H9 (cell line): ENCODE measurements around the gene BFSP1. TPM values are rescaled to one million over a fixed set of nuclear protein-coding genes. Genes with fewer than 3 reads are reported as not detected.

Source experiments
- DNase-seq: peaks from one replicate; pipeline ENCODE4 v3.0.0-alpha.2; 2017
- H2AFZ ChIP-seq: one replicate; pipeline ENCODE4 v1.6.1; 2013; ENCODE audit warnings: mild to moderate bottlenecking, low read length, control low read depth, moderate library complexity
- H2AK5ac ChIP-seq: 2 replicates; pipeline ENCODE4 v1.6.1; 2013; ENCODE audit warnings: low read length, control low read depth, mixed read lengths; ENCODE audit not compliant: insufficient read length
- H2BK120ac ChIP-seq: one replicate; pipeline ENCODE4 v1.6.1; 2013; ENCODE audit warnings: low read depth, mild to moderate bottlenecking, low read length, control low read depth, inconsistent platforms; ENCODE audit not compliant: poor library complexity, severe bottlenecking
- H2BK12ac ChIP-seq: 2 replicates; pipeline ENCODE4 v1.6.1; 2013; ENCODE audit warnings: low read length, control low read depth, mixed read lengths, low read depth; ENCODE audit not compliant: insufficient read length
- H2BK15ac ChIP-seq: 2 replicates; pipeline ENCODE4 v1.6.1; 2013; ENCODE audit warnings: low read depth, low read length, control low read depth
- H2BK20ac ChIP-seq: one replicate; pipeline ENCODE4 v1.6.1; 2013; ENCODE audit warnings: low read depth, mild to moderate bottlenecking, low read length, control low read depth, inconsistent platforms; ENCODE audit not compliant: poor library complexity, severe bottlenecking
- H2BK5ac ChIP-seq: 2 replicates; pipeline ENCODE4 v1.6.1; 2013; ENCODE audit warnings: low read length, control low read depth, mixed read lengths; ENCODE audit not compliant: insufficient read length
- H3K14ac ChIP-seq: 2 replicates; pipeline ENCODE4 v1.6.1; 2013; ENCODE audit warnings: low read length, control low read depth; ENCODE audit not compliant: insufficient read depth
- H3K18ac ChIP-seq: 2 replicates; pipeline ENCODE4 v1.6.1; 2013; ENCODE audit warnings: low read depth, mild to moderate bottlenecking, mixed read lengths, low read length, control low read depth; ENCODE audit not compliant: insufficient read length
- H3K23ac ChIP-seq: 2 replicates; pipeline ENCODE4 v1.6.1; 2013; ENCODE audit warnings: low read length, control low read depth, mixed read lengths, low read depth; ENCODE audit not compliant: insufficient read length
- H3K23me2 ChIP-seq: 2 replicates; pipeline ENCODE4 v1.6.1; 2013; ENCODE audit warnings: low read depth, mild to moderate bottlenecking, mixed read lengths, low read length, control low read depth; ENCODE audit not compliant: insufficient read length, poor library complexity, severe bottlenecking
- H3K27ac ChIP-seq: 2 replicates; pipeline ENCODE4 v1.5.1; 2013; ENCODE audit warnings: low read length, control low read depth, mixed read lengths, low read depth; ENCODE audit not compliant: insufficient read length
- H3K27me3 ChIP-seq: 2 replicates; pipeline ENCODE4 v1.6.1; 2013; ENCODE audit warnings: low read length, control low read depth, inconsistent platforms; ENCODE audit not compliant: insufficient read depth
- H3K4ac ChIP-seq: 2 replicates; pipeline ENCODE4 v1.6.1; 2013; ENCODE audit warnings: low read depth, mild to moderate bottlenecking, control low read depth, inconsistent platforms, low read length, moderate library complexity
- H3K4me1 ChIP-seq: 2 replicates; pipeline ENCODE4 v1.6.1; 2013; ENCODE audit warnings: low read length, control low read depth, inconsistent platforms; ENCODE audit not compliant: insufficient read depth
- H3K4me2 ChIP-seq: 2 replicates; pipeline ENCODE4 v1.6.1; 2013; ENCODE audit warnings: low read length, control low read depth, mixed read lengths; ENCODE audit not compliant: insufficient read length, insufficient read depth
- H3K56ac ChIP-seq: 2 replicates; pipeline ENCODE4 v1.6.1; 2013; ENCODE audit warnings: low read depth, mild to moderate bottlenecking, mixed read lengths, low read length, control low read depth; ENCODE audit not compliant: insufficient read length
- H3K79me1 ChIP-seq: 2 replicates; pipeline ENCODE4 v1.6.1; 2013; ENCODE audit warnings: low read depth, mild to moderate bottlenecking, moderate library complexity, low read length, control low read depth, inconsistent platforms; ENCODE audit not compliant: insufficient read depth, poor library complexity, severe bottlenecking
- H3K79me2 ChIP-seq: 2 replicates; pipeline ENCODE4 v1.6.1; 2013; ENCODE audit warnings: low read length, control low read depth, inconsistent platforms; ENCODE audit not compliant: insufficient read depth
- H3K9ac ChIP-seq: 2 replicates; pipeline ENCODE4 v1.6.1; 2013; ENCODE audit warnings: low read length, control low read depth, mixed read lengths; ENCODE audit not compliant: insufficient read length; ENCODE audit errors: extremely low read depth
- H3K9me3 ChIP-seq: one replicate; pipeline ENCODE4 v1.6.1; 2013; ENCODE audit warnings: low read depth, low read length, inconsistent platforms; ENCODE audit not compliant: control insufficient read depth
- H3T11ph ChIP-seq: one replicate; pipeline ENCODE4 v1.6.1; 2013; ENCODE audit warnings: mild to moderate bottlenecking, low read length, control low read depth, inconsistent platforms
- H4K20me1 ChIP-seq: one replicate; pipeline ENCODE4 v1.6.1; 2013; ENCODE audit not compliant: control insufficient read depth, insufficient read length, insufficient read depth
- H4K5ac ChIP-seq: 2 replicates; pipeline ENCODE4 v1.6.1; 2013; ENCODE audit warnings: low read depth, mild to moderate bottlenecking, mixed read lengths, low read length, control low read depth; ENCODE audit not compliant: insufficient read length
- H4K8ac ChIP-seq: replicated peaks from 2 replicates; pipeline ENCODE4 v1.6.1; 2013; ENCODE audit warnings: low read length, control low read depth, mixed read lengths, low read depth; ENCODE audit not compliant: insufficient read length
- H4K91ac ChIP-seq: 2 replicates; pipeline ENCODE4 v1.6.1; 2013; ENCODE audit warnings: low read depth, mild to moderate bottlenecking, moderate library complexity, mixed read lengths, low read length, control low read depth; ENCODE audit not compliant: insufficient read length
- H3K27ac Mint-ChIP-seq, 3 experiments: 2 replicates in 2 of 3; 3 replicates in 1 of 3; pipeline ENCODE4 v1.8.0; 2020 to 2021; ENCODE audit warnings: mixed read lengths in 3 of 3, mild to moderate bottlenecking in 1 of 3, moderate library complexity in 1 of 3
- H3K27me3 Mint-ChIP-seq: 2 replicates; pipeline ENCODE4 v1.8.0; 2021; ENCODE audit warnings: low read depth, mild to moderate bottlenecking, moderate library complexity, mixed read lengths
- H3K36me3 Mint-ChIP-seq, 3 experiments: 2 replicates in 2 of 3; 3 replicates in 1 of 3; pipeline ENCODE4 v1.8.0; 2020 to 2021; ENCODE audit warnings: low read depth in 3 of 3, mixed read lengths in 3 of 3; ENCODE audit not compliant: insufficient read depth in 1 of 3
- H3K4me1 Mint-ChIP-seq, 2 experiments: 2 replicates each; pipeline ENCODE4 v1.8.0; 2020; ENCODE audit warnings: mixed read lengths in 2 of 2
- H3K4me3 Mint-ChIP-seq, 2 experiments: 2 replicates in 1 of 2; 3 replicates in 1 of 2; pipeline ENCODE4 v1.8.0; 2020 to 2021; ENCODE audit warnings: mild to moderate bottlenecking in 2 of 2, mixed read lengths in 2 of 2, moderate library complexity in 1 of 2
- H3K9me3 Mint-ChIP-seq, 2 experiments: 2 replicates in 1 of 2; 3 replicates in 1 of 2; pipeline ENCODE4 v1.8.0; 2020; ENCODE audit warnings: mild to moderate bottlenecking in 2 of 2, mixed read lengths in 2 of 2, moderate library complexity in 1 of 2
- WGBS: extraction: QIAGEN DNeasy Blood & Tissue Kit; methylation state at CpG from one replicate; pipeline ENCODE4 v1.1.7; 2013; ENCODE audit warnings: missing lambda C conversion rate, low lambda C conversion rate, mixed read lengths; ENCODE audit not compliant: insufficient read length; ENCODE audit errors: extremely low coverage; 5-methylcytosine and 5-hydroxymethylcytosine counted together
- total RNA-seq: library from RNA; stranded (reverse); gene quantifications from 2 replicates; pipeline ENCODE4 v1.2.1, GENCODE V29; 2021
- TF ChIP-seq, protein P1 (sequence below): fragments of 200-600 bp; sonication (generic); conservative IDR thresholded peaks from 3 replicates; pipeline ENCODE4 v1.8.0; 2021; ENCODE audit warnings: antibody characterized with exemption, mild to moderate bottlenecking

BFSP1 gene
- total RNA-seq, 1 experiment from 2014 or later: 9.4 TPM

DNA sequence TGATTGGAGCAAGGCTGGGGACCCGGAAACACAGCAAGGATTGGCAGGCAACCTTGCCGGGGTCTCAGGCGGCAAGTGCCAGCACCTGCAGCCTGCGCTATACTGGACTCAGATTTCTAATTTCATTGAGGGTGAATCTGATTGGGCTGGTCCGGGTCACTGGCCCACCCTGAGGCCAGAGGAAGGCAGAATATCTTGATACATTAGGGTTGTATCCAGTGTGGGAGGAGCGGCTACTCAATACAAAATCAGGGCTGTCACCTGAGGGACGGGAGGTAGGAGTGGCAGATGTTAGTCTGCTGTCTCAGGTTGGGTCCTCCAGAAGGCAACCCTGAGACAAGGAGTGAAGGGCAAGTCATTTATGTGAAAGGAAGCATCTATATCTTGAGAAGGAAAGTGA lies 40.7 kb downstream of the BFSP1 start:
- DNase-seq: no peak
- Mint-ChIP-seq H3K4me3 (no peak overlapping the region; a peak in 1 of 5 replicates), H3K27ac (peak overlapping the region in 1 of 3 experiments; percentile 38; a peak in 1 of 7 replicates), H3K27me3 (peaks cover 2% of the 10 kb centered on the region; the same call in 1 of the 2 replicates), H3K4me1 (no peaks in the 10 kb centered on the region; a peak in 1 of 4 replicates), H3K9me3 (no peaks in the 10 kb centered on the region), H3K36me3 (peaks cover 0 to 16% (median 0%) of the 10 kb centered on the region in 3 experiments; a peak in 3 of 7 replicates)
- Histone ChIP-seq H3K18ac (no peak overlapping the region), H3K9ac (no peak overlapping the region), H3K27ac (no peak overlapping the region), H2BK20ac (no peak overlapping the region), H2BK12ac (no peak overlapping the region), H2BK5ac (no peak overlapping the region), H4K20me1 (no peaks in the 10 kb centered on the region), H3K56ac (no peak overlapping the region), H3K4me1 (no peaks in the 10 kb centered on the region), H3K23me2 (no peaks in the 10 kb centered on the region), H3K79me2 (0 out of 2 replicates have a peak, but pooled peaks cover 2% of the 10 kb centered on the region), H3K4me2 (no peak overlapping the region), H3K9me3 (no peaks in the 10 kb centered on the region), H3T11ph (no peak overlapping the region), H4K8ac (no peak overlapping the region), H3K14ac (no peak overlapping the region), H4K5ac (no peak overlapping the region), H3K27me3 (no peaks in the 10 kb centered on the region), H2AFZ (no peak overlapping the region), H3K4ac (no peak overlapping the region), H2BK120ac (no peak overlapping the region), H2BK15ac (no peak overlapping the region), H2AK5ac (no peak overlapping the region), H3K23ac (no peak overlapping the region), H3K79me1 (no peaks in the 10 kb centered on the region), H4K91ac (no peak overlapping the region)
- TF ChIP-seq, protein P1, sequence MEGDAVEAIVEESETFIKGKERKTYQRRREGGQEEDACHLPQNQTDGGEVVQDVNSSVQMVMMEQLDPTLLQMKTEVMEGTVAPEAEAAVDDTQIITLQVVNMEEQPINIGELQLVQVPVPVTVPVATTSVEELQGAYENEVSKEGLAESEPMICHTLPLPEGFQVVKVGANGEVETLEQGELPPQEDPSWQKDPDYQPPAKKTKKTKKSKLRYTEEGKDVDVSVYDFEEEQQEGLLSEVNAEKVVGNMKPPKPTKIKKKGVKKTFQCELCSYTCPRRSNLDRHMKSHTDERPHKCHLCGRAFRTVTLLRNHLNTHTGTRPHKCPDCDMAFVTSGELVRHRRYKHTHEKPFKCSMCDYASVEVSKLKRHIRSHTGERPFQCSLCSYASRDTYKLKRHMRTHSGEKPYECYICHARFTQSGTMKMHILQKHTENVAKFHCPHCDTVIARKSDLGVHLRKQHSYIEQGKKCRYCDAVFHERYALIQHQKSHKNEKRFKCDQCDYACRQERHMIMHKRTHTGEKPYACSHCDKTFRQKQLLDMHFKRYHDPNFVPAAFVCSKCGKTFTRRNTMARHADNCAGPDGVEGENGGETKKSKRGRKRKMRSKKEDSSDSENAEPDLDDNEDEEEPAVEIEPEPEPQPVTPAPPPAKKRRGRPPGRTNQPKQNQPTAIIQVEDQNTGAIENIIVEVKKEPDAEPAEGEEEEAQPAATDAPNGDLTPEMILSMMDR: no peak
- WGBS: no CpG with 5 or more reads among the region's 7 CpGs
